SK-N-DZ (cell line): Measurements from ENCODE around the gene LINC01488. TPM values are rescaled to one million over a fixed set of nuclear protein-coding genes. Genes with fewer than 3 reads are reported as not detected.

Experiments used
- DNase-seq: peaks from one replicate; pipeline ENCODE4 v3.0.0-alpha.2; 2015; ENCODE audit warnings: low spot score
- polyA plus RNA-seq, 2 experiments: library from polyadenylated mRNA; depleted of rRNA; stranded (reverse); fragments of >200 nt; gene quantifications; 2 replicates each; pipeline ENCODE4 v1.2.3, GENCODE V29; 2014

LINC01488 gene
- not detected in 2 replicates for polyA plus RNA-seq (2014; cell fraction: cytosol; rRNA removed)
- 0.27 TPM in 1 of 2 replicates, not detected in the other for polyA plus RNA-seq (2014; cell fraction: nucleus; rRNA removed)

DNA sequence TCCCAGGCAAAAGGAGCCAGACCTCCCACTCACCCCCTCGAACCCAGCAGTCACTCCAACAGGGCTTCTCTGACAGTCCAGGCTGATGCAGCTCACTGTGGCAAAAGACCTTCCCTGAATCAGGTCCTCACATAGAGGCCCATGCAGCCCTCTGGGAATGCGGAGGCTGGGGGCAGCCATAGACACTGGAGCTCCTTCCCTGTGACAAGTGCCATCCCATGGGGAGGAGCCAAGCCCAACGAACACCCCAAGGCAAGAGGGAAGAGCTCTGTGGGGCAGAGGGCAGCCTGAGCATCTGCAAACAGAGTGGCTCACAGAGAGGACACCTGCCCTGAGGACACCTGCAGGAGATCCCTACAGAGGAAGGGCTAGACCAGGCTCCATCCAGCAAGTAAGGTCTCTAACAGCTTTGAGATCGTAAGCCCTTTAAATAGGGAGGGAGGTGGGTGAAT lies at the start of gene LINC01488:
Gene LINC01488, plus strand, starts transcription at position 271 of the 452 bp plus-strand sequence.
- DNase-seq = no peak

DNA sequence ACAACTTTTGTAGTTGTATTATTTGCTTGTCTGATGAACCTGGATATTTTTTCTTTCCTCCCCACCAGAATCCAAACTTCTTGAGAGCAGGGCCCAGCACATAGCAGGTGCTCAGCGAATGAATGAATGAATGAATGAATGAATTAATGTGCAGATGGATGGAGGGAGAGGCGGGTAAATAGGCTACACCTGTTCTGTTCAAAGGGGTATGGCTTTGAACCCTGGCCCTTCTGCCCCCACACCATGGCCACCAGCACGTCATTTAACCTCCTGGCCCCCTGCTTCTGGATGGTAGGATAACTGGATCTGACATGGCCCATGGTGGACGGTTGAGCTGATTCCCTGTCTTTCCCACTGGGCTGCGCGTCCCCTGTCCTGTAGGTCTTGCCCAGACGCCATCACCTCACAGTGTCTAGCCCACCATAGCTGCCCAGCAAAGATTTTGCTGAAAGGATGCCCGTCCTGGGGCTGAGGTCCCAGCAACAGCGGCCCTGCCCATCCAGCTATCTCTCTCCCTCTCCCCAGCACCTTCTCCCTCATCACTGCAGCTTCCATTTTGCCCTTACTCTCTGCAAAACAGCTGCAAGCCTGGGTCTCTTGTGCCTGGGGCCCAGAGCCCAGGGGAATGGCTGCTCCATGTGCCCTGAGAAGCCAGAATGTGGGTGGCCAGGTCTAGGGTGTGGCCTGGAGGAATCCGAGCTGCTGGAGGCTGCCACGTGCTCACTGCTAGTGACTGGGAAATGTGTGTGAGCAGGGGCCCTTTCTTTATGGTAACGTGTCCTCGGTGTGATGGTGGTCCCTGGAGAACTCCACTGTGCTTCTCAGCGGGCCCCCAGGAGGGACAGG lies 49.3 kb upstream of the LINC01488 start:
- DNase-seq = no peak

DNA sequence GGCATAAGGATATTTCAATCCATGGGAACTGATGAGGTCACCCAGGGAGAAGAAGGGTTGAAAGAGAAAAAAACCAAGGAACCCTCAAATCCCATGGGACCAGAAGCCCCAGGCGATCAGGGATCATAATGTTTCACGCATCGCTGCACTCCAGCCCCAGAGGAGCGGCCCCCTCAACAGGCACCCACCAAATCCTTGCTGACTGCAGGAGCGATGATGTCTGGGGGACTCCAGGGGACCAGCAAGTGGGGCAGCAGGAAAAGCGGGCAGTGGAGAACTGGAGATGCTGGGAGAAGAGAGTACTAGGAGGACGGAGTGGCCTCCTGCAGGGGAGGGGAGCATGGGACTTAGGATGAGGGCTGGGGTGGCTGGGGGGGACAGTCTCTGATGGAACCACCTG lies 47.7 kb upstream of the LINC01488 start:
- DNase-seq = no peak

DNA sequence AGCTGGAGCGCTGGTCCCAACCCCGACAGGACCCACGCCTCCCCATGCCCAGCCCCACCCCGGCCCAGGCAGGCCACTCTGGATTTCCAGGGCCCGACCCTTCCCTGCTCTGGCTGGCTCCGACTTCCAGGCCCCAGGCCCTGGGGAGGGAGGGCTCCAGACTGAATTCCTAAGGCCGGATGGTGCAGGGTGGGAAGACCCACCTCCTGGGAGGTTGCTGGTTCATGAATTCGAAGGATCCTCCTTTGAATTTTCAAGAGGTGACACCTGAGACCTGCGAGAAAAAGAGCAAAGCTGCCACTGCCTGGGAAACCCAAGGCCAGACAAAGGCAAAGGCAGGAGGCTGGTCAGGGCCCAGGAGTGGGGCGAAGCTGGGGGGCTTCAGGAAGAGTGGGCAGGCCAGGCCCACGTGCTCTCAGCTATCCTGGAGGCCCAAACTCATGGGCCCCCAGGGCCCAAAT lies 47.0 kb upstream of the LINC01488 start:
- DNase-seq = no peak

DNA sequence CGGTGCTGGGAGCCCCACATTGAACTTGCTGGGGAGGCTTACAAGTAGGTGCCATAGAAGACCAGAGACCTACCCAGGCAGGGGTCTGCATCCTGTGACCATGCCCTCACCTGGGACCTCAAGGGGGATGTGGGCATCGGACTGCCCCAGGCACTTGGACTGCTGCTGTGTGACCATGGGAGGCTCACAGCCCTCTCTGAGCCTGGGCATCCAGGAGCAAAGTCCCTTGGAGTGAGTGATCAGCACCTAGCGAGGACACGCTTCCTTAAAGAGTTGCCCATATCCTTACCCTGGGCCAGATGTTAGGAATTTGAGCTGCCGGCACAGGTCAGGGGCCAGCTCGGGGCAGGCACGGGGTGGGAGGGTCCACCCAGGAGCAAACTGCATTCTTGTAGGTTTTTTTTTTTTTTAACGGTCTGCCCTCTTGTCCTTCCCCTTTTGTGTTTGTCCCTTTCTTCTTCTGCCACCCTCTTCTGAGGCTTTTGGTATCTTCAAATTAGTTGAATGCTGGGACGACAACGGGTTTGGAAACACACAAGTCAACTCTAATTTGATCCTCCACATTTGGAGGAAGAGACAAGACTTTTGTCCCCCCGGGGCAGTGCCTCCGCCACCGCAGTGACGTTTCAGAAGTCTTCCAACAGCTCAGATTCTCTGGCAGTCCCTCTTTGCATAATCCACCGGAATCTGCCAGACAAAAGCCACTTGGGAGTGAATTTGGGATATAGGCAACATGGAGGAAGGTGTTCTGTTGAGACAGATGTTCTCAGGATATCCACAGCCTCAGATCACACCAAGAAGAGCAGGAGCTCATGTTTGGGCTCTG lies 46.1 kb upstream of the LINC01488 start:
- no peak for DNase-seq

DNA sequence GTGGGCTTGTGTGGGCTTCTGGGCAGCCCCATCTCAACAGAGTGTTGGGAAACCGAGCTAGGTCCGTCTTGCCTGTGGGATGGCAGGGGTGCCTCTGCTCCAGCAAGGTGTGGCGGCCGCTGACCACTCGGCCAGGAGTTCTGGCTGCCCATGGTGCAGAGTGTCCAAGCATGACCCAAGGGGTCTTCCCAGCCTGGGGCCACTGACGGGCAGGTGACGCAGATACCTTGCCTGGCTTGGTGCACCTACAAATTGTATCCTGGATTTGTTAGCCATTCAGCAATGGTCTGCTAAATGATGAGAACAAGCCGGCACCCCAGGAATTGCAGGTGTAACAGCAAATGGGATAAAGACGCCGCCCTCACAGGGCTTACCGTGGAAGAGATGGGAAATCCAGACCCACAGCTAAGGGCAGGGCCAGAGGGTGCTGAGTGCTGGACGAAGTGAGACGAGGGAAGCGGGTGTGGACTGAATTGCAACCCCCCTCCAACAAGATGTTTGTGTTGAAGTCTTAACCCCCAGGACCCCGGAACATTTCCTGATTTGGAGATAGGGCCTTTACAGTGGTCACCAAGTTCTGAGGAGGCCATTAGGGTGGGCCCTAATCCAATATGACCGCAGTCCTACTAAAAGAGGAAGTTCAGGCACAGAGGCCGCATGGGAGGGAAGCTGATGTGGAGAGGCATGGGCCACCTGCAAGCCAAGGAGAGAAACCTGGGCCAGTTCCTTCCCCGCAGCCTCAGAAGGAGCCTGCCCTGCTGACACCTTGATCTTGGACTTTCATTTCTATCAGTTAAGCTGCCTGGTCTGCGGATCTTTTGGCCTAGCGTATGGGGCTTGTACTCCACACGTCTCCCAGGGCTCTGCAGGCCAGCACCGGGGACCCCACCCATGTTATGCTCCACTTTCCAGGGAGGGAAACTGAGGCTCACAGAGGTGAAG lies 45.2 kb upstream of the LINC01488 start:
- DNase-seq = no peak

DNA sequence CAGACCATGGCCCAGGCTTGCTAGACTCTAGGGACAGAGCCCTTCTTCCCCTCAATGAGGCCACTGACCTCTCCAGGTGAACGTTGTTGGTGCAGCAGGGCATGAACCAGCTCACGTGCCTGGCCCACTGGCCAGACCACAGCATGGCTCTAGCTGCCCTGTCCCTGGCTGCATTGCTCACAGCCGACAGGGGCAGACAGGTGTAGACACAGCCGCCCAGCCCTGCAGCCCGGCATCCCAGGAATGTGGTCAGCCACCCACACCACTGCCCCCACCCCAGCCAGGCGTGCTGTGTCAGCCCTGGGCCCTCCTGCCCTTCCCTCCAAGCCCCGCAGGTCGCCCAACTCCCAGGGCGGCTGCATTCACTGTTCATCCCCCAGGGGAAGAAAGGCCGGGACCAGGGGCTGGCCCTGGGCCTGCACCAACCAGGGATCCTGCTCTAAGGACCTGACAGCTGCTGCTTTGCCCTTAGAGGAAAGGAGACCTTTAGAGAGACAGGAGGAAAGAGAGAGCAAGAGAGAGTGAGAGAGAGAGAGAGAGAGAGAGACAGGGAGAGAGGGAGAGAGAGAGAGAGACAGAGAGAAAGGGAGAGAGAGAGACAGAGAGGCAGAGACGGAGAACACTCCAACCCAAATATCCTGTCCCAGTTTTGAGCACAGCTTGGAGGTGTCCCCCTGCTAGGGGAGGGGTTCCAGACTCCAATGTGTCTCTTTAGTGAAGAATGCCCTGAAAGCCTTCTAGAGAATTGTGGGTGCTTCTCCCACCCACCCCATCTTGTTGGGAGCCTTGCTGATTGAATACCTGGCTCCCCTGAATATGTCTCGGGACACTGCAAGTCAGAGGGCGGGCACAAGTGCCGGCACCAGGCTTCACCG lies 44.2 kb upstream of the LINC01488 start:
- peak; percentile 35 for DNase-seq

DNA sequence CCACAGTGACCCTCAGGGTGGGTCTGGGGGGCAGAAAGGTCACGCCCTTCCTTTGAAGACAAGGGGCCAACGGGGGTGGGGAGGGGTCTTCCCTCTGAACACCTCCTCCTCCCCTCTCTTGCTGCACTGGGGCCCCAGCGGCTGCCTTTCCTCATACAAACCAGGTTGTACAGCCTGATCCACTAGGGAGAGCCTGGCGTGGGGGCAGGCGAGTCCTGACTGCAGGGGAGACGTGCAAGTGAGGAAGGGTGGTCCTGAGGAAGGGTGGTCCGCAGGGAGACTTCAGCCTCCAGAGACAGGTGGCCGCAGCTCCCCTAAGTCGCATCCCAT lies 43.6 kb upstream of the LINC01488 start:
- DNase-seq = no peak

DNA sequence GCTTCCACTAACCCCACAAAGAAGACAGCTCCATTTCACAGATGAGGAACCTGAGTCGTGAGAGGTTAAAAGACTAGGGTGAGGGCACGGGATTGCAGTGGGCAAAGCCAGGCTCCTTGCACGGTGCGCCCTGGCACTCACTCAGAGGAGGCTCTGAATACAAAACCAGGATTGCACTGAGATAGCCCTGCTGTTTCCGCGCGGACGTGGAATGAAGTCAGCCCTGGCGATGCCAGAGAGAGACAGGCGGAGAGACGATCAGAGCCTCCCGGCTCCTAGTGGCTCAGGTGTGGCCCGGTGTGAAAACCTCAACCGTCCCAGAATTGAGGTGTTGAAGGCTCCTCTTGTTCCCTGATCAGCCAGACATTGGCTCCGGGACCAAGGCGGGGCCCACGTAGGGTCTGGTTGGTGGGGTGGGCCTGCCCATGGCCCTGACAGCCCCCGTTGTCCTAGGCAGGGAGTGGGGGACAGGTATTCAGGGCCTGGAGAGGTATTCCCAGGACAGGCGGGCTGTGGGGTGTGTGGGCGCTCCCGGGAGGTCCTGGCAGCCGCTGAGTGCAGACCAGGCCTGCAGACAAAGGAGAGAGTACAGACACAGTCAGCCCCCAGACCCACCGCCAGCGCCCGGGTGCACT lies 43.1 kb upstream of the LINC01488 start:
- DNase-seq = no peak

DNA sequence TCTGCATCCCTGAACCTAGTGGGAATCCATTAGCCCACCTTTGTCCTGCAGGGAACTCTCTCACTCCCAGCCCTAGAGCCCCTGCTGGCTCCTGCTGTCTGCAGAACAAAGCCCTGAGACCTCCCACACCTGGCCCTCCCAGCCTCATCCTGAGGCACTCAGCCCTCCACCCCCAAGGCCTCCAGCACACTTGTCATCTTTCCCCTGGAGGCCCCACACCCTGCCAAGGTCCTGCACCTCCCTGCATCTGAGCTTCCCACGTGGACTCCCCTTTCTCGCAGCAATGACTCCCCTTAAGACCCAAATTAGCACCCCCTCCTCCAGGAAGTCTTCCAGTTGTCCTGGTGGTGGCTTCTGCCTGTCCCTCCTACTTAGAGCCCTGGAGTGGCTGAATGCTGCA lies 42.3 kb upstream of the LINC01488 start:
- no peak for DNase-seq

DNA sequence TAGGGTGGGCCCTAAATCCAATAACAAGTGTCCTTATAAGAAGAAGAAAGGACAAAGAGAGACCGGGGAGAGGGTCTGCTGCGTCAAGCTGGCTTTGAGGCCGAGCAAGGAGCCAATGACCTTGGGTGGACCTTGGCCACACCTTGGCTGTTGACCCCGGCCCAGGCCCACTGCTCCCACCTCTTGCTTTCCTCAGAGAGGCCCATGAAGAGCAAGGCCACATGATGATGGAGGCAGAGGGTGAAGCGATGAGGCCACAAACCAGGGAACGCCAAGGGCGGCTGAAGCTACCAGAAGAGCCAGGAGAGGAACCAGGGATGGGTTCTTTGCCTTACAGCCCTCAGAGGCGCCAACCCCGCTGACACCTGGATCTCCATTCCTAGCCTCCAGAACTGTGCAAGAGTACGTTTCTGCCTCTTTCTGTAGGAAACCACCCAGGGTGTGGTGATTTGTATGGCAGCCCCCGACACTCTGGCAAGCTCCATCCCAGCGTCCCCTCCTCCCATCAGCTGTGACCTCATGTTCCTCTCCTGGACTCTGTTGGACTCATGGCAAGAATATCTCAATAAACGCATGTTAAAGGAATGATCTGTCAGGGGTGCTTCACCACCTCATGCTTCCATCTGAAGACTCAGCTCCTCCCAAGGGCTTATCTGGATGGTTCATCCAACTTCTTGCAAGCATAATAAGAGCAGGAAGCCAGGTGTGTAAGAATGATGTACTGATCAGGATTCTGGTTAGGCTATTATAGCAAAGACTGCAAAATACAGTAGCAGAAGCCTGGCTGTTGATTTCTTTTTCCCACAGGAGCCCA lies 41.6 kb upstream of the LINC01488 start:
- no peak for DNase-seq

DNA sequence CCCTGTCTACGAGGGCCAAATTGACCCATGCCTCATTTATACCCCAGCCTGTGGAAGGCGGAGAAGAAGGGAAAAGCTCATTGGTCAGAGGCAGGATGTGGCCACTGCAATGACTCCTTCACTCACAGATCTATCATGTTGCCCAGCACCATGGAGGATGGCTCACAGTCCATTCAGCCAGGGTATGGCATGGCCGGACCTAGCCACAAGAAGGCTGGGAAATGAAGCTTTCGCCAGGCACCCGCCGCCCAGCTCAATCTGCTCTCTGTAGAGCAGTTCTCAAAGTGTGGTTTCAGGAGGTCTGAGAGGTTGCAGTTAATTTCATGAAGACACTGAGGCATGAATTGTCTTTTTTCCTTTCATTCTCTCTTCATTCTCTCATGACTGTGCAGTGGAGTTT lies 40.6 kb upstream of the LINC01488 start:
- DNase-seq = no peak

DNA sequence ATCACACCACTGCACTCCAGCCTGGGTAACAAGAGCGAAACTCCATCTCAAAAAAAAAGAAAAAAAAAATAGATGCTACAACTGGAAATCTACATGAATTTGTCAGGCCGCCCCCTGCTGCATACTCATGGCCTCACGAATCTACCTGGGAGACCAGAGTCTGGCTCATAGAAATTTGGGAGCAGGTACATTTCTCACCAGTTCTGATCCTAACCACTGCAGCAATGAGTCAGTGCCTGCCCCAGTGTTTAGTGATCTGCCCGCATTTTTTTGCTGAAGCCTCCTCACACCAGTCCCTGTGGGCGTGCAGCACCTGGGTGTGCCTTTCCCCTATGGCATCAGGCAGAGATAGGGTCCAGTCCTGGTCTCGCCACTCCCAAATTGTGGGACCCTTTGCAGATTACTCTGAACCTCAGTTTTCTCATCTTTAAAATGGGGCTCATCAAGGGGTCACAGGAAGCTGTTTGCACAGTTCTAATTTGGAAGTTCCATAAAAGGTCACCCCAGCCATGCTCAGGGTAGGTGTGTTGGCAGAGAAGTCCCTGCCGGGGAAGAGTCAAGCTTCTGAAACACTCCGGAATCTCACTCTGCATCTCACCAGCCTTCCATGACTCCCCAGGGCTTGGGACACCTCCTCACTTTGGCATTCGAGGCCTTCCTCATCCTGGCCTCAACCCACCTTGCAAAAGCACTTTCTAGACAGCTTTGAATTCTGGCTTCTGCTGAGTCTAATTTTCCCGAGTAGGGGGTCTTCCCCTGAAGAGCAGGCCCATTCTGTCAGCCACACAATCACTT lies 39.3 kb upstream of the LINC01488 start:
- DNase-seq = no peak

DNA sequence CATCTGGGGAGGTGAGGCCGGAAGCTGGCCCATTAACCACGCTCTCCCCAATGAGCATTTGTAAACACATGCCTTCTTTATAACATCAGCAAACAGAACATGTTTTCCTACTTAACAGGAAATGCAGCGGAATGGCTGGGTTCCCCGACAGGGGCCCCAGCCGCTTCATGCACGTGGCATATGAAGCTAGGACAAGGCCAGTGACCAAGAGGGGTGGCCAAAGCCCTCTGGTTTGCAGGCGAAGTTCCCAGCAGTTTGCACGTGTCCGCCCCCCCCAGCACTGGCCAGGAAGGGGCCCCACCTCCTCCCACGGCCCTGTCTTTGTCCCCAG lies 38.7 kb upstream of the LINC01488 start:
- DNase-seq = no peak

DNA sequence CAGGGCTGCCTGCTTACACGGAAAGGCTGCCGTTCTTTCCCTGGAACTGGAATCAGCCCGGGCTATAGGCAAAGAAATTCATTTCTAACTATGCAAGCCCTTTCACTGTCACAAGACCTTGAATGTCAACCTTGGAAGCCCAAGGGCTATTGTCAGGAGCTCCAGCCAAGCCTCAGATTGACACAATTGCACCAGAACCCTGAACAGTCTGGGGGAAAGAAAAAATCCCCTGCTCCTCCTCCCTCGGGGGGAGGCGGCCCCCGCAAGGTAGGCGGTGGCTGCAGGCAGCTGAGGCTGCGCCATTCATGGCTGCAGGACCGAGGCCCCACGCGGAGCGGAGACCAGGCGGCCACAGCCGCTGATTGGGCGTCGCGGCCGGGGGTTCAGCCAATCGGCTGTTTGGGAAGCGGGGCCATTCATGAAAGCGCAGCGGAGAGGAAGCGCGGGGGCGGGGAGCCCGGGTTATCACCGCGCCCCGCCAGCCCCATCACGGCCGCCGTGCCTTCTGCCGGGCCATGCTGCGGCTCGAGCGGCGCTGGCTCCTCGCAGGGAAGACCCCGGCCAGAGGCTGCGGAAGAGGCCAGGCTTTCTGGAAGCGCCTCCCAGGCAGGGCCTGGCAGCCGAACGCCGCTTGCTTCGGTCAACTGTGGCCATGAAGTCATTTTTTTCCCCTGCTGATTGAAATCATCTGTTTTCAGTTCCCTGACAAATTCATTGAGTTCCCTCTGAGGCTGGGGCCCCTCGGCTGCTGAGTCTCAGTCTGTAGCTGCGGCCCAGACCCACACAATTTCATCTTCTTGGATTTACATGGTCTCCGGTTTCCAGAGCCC lies 38.1 kb upstream of the LINC01488 start:
- peak; percentile 94 for DNase-seq

DNA sequence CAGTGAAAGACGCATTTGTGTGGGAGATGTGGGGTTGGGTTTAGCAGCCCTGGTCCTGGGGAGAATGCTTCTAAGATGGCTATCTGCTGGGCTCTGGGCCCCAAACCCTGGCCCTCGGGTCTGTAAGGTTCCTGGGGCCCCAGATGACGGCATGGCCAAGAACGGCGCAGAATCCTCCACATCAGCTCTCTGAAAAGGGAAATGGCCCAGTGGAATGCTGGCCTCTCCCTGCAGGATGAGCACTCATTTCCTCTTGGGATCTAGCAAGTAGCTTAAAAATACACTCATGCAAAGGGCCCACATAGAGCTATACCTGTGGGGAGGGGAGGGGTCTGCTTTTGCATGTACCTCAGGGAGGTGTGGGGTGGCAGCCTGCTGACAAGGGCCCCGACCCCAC lies 37.5 kb upstream of the LINC01488 start:
- DNase-seq = no peak

DNA sequence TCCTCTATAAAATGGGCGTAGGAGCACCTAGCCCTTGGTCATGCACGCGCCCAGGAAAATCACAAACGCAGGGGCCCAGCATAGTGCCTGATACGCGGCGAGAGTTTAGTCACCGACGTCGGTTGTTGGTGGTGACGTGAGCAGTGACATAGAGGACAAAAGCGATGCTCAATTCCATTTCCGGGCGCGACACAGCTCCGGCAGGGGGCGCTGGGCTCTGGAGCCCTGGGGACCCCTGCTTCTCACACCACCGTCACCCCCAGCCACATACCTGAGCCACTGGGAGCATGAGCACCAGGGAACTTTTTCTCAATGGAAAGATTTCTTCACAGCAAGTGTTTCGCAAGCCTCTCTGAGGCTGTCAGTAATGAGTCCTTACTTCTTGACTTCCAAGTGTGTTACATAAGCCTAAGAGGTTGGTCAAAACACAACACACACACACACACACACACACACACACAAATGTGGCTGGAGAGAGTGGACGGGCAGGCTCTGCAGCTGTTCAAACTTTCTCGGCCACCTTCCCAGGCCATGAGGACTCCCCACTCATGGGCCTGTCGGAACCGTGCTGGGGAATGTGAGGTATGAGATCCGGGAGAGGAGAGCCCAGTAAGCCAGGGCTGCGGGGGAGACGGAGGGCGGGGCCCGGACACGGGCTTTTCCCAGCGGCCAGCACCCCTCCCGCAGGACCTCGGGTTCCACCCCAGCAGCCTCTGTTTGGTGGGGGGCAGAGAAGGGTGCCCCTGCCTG lies 36.9 kb upstream of the LINC01488 start:
- no peak for DNase-seq
